GM21717 (cell line): ENCODE data around the gene RNFT2.

Experiments
- ATAC-seq: cut with Tn5 transposase; IDR thresholded peaks from one replicate; pipeline ENCODE4 v1.9.1; 2021; ENCODE audit warnings: mild to moderate bottlenecking, moderate library complexity; ENCODE audit not compliant: unreplicated experiment

The RNFT2 gene

GRCh38 chr12:116874324-116874995, 136.3 kb downstream of the RNFT2 start:
- ATAC-seq = no peak

GRCh38 chr12:116876151-116876869, 138.2 kb downstream of the RNFT2 start:
- ATAC-seq = no peak

- ATAC-seq = no peak
These were observed 140.7 kb downstream of the RNFT2 start for GRCh38 chr12:116878567-116879508.

- no peak for ATAC-seq
These were observed 141.5 kb downstream of the RNFT2 start for GRCh38 chr12:116879509-116880212.

- ATAC-seq = no peak
These were observed 142.2 kb downstream of the RNFT2 start for GRCh38 chr12:116880213-116880816.

- ATAC-seq = no peak
These were observed 142.8 kb downstream of the RNFT2 start for GRCh38 chr12:116880817-116881324.

- no peak for ATAC-seq
These were observed 143.3 kb downstream of the RNFT2 start, which contains the start of gene HRK for GRCh38 chr12:116881325-116881876. Gene HRK, minus strand, starts transcription at chr12:116881441. Its CDS starts 134 bp downstream, at chr12:116881307.

- no peak for ATAC-seq
These were observed 143.9 kb downstream of the RNFT2 start for GRCh38 chr12:116881877-116882507.

- ATAC-seq = no peak
These were observed 144.6 kb downstream of the RNFT2 start for GRCh38 chr12:116882742-116883141.

- ATAC-seq = no peak
These were observed 146.8 kb downstream of the RNFT2 start for GRCh38 chr12:116884871-116885270.

GRCh38 chr12:116885491-116885890, 147.4 kb downstream of the RNFT2 start:
- ATAC-seq = no peak

GRCh38 chr12:116887244-116887643, 149.1 kb downstream of the RNFT2 start:
- ATAC-seq = no peak

- no peak for ATAC-seq
These were observed 149.8 kb downstream of the RNFT2 start for GRCh38 chr12:116887897-116888296.

GRCh38 chr12:116890330-116890729, 152.2 kb downstream of the RNFT2 start:
- no peak for ATAC-seq

GRCh38 chr12:116891019-116891418, 152.9 kb downstream of the RNFT2 start:
- ATAC-seq = no peak

GRCh38 chr12:116892349-116893140, 154.4 kb downstream of the RNFT2 start:
- no peak for ATAC-seq

- no peak for ATAC-seq
These were observed 156.8 kb downstream of the RNFT2 start for GRCh38 chr12:116894913-116895312.

- ATAC-seq = no peak
These were observed 158.4 kb downstream of the RNFT2 start for GRCh38 chr12:116896411-116896924.
